HG03457 (cell line): ENCODE measurements around the gene AHCY.
"Not testable (repeated sequence)": the region's sequence is repeated elsewhere in the genome, so short reads cannot be mapped to it uniquely, and the experiment has no call there.

Experiments
- ATAC-seq: cut with Tn5 transposase; IDR thresholded peaks from one replicate; pipeline ENCODE4 v1.9.1; 2021; ENCODE audit warnings: moderate number of reproducible peaks; ENCODE audit not compliant: unreplicated experiment

AHCY gene

GRCh38 chr20:34262488-34263288 is 40.5 kb downstream of the AHCY start:
- ATAC-seq = no peak

DNA sequence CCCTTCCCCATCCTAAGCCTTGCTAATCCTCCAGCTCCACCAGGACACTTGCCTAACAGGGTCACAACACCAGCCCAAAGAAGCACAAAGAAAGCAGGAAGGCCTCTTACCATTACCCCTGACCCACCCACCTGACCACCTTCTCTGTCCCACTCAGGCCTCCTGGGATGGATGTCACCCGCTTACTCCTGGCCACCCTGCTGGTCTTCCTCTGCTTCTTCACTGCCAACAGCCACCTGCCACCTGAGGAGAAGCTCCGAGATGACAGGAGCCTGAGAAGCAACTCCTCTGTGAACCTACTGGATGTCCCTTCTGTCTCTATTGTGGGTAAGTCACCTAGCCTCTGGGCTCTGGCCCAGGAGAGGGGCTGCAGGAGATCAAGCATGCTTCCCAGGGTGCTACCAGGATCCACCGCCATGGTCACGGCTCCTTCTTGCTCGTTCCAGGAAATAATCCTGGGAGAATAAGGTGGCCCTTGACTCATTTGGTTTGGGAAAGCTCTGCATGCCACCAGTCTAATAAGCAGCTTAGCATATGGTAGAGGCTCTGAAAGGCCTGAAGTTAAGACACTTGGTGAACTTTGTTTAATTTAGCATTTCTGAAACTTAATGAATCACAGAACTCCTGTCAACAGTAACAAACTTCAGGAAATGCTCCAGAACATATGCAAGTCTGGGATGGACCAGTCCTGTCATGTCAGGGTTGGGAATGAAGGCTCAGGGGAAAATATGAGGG is 42.8 kb downstream of the AHCY start:
- no peak for ATAC-seq

- no peak for ATAC-seq
Measured at GRCh38 chr20:34256629-34257124, 46.5 kb downstream of the AHCY start.

- no peak for ATAC-seq
Measured at GRCh38 chr20:34254979-34255378, 48.2 kb downstream of the AHCY start.

- ATAC-seq = not testable (repeated sequence)
Measured at GRCh38 chr20:34252431-34253086, 50.6 kb downstream of the AHCY start.

- ATAC-seq = no peak
Measured at GRCh38 chr20:34251619-34252018, 51.5 kb downstream of the AHCY start.

GRCh38 chr20:34250005-34250404 is 53.1 kb downstream of the AHCY start:
- ATAC-seq = no peak

DNA sequence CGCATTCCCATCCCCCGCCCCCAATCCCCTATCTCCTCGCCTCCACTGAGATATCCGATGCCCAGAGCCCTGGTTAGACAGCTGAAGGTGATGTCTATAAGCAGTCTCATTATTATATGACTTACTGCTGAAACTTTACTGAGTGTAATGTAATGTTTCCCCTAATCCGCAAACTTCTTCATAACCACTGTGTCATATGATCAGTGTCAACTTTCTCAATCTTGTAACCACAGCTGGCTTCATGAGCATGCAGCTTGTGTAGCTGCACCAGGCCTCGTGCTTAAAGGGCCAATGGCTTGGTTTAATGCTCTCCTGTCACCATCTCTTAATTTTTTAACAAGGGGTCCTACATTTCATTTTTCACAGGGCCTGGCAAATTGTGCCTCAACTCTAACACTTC is 53.9 kb downstream of the AHCY start:
- ATAC-seq = no peak

GRCh38 chr20:34246126-34246626 is 57.0 kb downstream of the AHCY start:
- no peak for ATAC-seq

GRCh38 chr20:34243377-34243776 is 59.8 kb downstream of the AHCY start:
- ATAC-seq = no peak

GRCh38 chr20:34242879-34243278 is 60.3 kb downstream of the AHCY start:
- ATAC-seq = no peak

DNA sequence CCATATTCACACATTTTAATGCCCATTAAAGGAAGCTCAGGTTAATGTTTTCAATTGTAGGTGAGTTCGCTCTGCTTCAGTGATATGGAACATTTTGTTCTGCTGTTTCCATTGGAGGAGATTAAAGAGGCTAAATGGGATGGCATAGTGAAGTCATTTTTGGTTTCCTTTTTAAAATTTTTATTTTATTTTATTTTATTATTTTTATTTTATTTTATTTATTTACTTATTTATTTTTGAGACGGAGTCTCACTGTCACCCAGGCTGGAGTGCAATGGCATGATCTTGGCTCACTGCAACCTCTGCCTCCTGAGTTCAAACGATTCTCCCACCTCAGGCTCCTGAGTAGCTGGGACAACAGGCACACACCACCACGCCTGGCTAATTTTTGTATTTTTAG is 61.1 kb downstream of the AHCY start:
- ATAC-seq = not testable (repeated sequence)

DNA sequence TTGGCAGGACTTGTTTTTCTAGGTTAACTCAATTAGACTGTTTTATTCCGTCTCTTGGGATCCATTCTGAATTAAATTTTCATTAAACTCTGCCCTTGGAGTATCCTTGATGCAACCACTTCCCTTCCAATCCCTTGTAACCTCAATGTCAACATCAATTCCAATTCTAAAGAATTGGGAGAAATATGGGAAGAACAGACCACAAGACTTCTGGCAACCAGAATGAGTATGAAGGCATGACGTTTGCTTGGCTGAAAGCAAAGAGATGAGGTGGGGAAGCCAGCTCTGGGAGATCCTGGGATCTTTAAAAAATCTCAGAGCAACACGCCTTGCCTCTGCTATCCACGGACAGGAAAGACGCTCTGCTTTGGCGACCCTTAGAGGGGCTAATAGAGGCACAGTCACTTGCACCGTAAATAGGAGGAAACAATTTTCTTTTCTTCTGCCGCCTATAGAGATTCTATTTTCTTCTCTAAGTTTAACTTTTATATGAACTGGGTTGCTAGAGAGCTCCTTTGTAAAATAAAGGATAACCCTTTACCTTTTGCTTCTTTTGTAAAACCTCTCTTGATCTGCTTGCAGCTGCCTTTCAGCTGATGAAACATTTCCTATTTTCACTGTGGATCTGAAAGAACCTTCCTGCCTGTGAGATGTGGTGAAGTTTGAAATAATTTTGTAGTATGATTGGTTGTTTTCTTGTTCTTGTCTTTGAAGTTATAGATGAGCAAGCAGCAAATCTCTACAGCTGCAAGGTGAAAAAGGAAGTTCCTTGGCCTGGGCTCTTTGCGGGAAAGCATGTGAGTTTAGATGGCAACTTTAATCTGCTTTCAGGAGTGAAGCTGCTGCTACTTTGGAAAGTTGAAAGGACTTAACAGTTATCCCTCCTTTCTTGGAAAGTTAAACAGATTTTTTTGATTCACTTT is 62.2 kb downstream of the AHCY start, which contains the start of gene ASIP:
Gene ASIP, plus strand, starts transcription at position 731 of the 923 bp plus-strand sequence. CDS start 18,952 bp downstream, outside the sequence.
- no peak for ATAC-seq

- no peak for ATAC-seq
Measured at GRCh38 chr20:34240121-34240520, 63.0 kb downstream of the AHCY start.

DNA sequence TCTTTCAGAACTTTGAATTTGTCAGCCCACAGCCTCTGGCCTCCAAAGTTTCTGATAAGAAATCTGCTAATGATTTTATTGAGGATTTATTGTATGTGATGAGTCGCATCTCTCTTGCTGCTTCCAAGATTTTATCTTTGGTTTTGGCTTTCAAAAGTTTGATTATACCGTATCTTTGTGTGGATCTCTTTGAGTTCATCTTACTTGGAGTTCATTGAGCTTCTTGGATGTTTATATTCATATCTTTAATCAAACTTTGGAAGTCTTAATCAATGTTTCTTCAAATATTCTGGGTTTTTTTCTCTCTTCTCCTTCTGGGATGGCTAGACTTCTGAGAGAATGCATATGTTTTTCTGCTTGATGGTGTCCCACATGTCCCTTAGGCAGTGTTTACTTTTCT is 65.2 kb downstream of the AHCY start:
- no peak for ATAC-seq

GRCh38 chr20:34235875-34236274 is 67.3 kb downstream of the AHCY start:
- no peak for ATAC-seq

DNA sequence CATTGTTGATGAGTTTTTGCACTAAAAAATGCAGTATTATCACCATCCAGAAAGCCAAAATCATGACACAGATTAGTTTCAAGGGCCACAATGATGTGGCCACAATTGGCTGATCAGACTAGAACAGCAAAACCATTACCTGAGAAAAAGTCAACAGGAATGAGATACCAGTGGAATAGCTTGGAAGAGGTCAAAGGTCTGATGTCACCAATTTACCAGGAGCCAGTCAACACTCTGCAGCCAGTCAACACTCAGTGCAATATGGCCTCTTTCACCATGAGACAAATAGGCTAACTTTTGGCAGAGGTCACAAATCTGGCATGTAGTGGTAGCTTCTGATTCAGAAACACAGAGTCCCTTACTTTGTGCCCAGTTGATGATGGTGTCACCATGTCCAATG is 69.5 kb downstream of the AHCY start:
- ATAC-seq = no peak

GRCh38 chr20:34232494-34233087 is 70.6 kb downstream of the AHCY start:
- ATAC-seq = no peak

DNA sequence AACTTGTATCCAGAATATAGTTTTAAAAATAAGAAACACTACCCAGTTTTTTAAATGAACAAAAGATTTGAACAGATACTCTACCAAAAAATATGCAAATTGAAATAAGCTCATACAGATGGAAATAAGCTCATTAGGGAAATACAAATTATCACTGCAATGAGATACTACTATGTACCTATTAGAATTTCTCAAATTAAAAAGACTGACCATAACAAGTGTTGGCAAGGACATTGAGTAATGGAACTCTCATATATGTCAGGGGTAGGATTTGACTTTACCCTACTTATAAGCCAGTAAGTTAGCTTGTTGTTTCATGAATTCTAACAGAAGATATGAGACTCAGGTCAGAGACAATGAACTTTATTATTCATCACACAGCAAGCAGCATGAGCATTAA is 71.5 kb downstream of the AHCY start:
- ATAC-seq = no peak
